GM15510 (cell line): ENCODE measurements around the gene LCNL1.

Experiments used
- POLR2A ChIP-seq: IDR thresholded peaks from 3 replicates; pipeline ENCODE4 v1.6.1; 2011; ENCODE audit warnings: borderline replicate concordance; ENCODE audit not compliant: insufficient read length; ENCODE audit errors: extremely low read depth

The LCNL1 gene

GRCh38 chr9:137012694-137013570, 30.1 kb downstream of the LCNL1 start:
- TF ChIP-seq POLR2A: no peak

GRCh38 chr9:137013571-137013940, 30.8 kb downstream of the LCNL1 start:
- no peak for TF ChIP-seq POLR2A

- TF ChIP-seq POLR2A: no peak
Measured at GRCh38 chr9:137014166-137014565, 31.4 kb downstream of the LCNL1 start.

DNA sequence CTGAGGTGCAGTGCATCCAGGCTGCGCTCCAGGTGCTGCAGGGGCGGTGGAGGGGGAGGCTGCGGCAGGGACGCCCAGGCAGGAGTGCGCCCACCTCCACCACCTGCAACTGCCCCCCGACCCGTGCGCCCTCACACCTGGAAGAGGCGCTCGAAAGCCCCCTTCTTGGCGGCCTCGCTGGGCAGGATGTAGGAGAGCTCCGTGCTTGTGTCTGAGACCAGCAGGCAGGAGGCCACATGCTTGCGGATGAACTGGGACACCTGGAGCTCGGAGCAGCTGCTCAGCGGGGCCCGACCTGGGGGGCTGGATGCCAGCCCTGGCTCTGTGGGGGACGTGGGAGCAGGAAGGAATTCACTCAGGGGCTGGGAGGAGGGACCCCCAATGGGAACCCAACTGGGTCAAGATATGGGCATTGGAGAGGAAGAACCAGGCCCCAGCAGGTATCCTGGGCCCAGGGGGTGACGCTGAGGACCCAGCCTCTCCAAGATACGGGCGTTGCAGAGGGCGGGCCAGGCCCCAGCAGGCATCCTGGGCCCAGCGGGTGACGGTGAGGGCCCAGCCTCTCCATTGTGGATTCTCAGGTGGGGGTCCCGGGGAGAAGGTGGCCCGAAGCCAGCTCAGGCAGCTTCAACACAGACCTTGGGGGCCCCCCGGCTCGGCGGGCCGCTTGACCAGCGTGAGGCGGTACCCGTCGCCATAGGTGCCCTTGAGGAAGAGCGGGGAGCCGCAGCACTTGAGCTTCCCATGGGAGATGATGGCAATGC, 32.2 kb downstream of the LCNL1 start:
- no peak for TF ChIP-seq POLR2A

- no peak for TF ChIP-seq POLR2A
Measured at GRCh38 chr9:137015540-137015930, 32.7 kb downstream of the LCNL1 start.

DNA sequence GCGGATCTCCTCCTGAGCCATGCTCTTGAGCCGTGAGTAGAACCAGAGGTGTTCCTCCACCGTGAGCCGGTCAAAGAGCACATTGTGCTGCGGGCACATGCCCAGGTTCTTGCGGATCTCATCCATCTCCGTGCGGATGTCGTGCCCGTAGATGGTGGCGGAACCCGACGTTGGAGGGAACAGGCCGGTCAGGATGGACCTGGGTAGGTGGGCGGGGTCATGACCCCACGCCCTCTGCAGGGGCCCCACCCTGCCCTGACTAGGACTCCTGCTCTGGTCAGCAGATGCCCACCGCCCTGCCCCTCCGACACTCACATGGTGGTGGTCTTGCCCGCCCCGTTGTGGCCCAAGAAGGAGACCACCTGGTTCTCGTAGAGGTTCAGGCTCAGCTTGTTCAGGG, 33.2 kb downstream of the LCNL1 start:
- TF ChIP-seq POLR2A: no peak

- TF ChIP-seq POLR2A: no peak
Measured at GRCh38 chr9:137016436-137016835, 33.6 kb downstream of the LCNL1 start.

- no peak for TF ChIP-seq POLR2A
Measured at GRCh38 chr9:137017071-137017470, 34.3 kb downstream of the LCNL1 start.

GRCh38 chr9:137017791-137018497, 35.2 kb downstream of the LCNL1 start:
- TF ChIP-seq POLR2A: no peak

DNA sequence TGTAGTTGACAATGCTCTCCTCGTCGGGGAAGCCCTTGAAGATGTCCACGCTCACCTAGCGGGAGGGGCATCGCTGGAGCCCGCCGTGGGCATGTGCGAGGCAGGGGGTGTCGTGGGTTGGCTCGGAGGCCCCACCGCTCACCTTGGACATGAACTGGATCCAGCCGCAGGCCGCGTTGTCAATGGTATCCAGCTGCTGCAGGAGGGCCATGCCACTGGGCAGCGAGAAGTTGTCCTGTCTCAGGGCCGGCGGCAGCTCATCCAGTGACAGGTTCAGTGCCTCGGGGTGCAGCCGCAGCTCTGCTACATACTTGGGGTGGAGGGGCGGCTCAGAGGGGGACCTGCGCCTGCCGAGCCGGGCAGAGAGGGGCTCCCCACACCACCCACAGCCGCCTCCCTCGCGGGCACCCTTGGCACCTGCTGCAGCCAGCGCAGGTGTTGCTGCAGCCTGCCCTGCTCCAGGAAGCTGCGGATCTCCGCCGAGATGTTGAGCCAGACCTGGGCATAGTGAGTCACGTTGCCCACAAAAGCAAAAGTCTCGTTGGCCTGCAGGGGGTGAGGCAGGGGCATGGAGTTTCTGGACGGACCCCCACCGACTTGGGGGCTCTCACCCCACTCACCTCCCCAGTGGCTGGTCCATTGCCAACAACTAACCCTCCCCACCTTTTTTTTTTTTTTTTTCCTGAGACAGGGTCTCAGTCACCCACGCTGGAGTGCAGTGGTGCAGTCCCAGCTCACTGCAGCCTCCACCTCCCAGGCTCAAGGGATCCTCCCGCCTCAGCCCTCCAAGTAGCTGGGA, 36.2 kb downstream of the LCNL1 start:
- no peak for TF ChIP-seq POLR2A

DNA sequence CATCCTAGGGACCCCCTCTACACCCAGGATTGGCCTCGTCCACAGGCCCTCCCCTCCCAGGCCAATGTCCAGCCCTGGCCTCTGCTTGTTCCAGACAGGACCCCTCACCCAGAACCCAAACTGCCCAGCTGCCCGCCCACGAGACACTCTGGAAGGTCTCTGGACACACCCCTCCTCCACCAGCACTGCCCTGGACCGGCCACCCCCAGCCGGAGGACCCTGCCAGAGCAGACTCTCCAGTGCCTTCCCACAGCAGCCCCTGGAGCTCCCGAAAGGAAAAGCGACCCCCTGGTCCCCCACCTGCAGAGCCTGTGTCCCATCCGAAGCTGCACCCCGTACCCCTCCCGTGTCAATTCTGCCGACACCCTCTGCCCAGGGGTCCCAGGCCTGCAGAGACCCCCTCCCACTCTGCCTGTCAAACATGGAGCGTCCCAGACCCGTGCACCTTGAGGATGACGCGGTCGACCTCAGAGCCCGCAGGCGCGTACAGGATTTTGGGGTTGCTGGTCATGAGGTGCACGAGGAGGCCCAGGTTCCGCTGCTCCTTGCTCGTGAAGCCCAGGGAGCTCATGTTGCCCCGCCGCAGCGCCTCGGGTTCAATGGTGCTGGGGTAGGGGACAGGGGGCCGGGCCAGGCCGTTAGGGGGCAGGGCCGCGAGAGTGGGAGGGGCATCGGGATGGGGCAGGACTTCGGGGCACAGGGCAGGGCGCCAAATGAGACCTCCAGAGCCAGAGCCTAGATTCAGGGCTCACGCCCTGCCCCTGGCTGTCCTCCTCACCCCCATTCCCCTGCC, 37.3 kb downstream of the LCNL1 start:
- no peak for TF ChIP-seq POLR2A

DNA sequence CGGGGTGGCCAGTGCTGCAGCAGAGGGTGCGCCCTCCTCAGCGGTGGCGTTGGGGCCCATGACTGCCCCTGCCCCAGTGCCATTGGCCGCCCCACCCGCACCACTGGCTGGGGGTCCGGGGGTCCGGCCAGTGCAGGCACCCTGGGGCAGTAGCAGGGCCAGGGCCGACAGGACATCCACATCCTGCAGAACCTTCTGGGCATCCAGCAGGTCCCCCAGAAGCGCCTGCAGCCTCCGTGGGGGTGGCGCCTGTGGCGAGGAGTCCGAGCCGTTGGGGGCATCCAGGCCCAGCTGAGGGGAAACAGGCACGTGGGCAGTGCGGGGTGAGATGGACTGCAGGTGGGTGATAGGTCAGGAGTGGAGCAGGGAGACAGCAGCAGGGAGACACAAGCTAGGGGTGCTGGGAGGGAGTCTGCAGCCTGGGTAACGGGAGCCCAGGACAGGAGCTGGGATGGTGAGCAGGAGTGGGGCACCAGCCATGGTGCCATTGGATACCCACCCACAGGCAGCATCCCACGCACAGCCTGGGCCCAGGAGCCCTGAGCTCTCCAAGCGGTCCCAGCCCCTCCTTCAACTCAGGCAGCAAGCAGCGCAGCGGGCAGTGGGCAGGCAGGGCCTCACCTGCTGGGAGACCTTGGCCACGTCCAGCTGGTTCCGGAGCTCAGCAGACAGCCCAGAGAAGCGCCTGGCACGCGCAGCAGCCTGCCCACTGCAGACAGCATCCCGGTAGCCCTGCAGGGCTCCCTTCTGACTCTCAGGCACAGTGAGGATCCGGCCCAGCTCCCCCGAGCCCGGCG, 38.2 kb downstream of the LCNL1 start:
- no peak for TF ChIP-seq POLR2A

DNA sequence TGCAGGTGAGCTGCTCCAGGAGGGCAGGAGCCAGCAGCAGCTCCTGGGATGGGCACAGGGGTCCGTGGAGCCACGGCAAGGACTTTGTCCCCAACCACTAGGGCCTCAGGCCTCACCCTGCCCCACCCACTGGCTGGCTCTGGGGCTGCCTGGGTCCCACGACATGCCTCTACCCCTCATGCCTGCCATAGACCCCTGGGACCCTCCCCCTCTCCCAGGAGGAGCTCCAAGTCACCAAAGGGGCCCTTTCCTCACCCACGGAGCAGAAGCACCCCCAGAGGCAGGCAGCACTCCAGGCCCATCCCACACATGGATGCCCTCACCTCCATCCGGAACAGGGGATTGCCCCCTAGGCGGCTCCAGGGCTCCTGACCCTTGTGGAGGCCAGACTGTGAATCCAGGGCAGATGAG, 38.8 kb downstream of the LCNL1 start:
- TF ChIP-seq POLR2A: no peak
